Activated CD4-positive, alpha-beta T cell treated with anti-CD3 and anti-CD28 coated beads, Interleukin-2, amount 50 U/mL, for 1 hour (primary cell): Measurements from ENCODE around the gene PCED1B.
"Not testable (repeated sequence)": the region's sequence is repeated elsewhere in the genome, so short reads cannot be mapped to it uniquely, and the experiment has no call there.

Source experiments
- DNase-seq: peaks from one replicate; pipeline ENCODE4 v3.0.0-alpha.2; 2020

PCED1B gene

DNA sequence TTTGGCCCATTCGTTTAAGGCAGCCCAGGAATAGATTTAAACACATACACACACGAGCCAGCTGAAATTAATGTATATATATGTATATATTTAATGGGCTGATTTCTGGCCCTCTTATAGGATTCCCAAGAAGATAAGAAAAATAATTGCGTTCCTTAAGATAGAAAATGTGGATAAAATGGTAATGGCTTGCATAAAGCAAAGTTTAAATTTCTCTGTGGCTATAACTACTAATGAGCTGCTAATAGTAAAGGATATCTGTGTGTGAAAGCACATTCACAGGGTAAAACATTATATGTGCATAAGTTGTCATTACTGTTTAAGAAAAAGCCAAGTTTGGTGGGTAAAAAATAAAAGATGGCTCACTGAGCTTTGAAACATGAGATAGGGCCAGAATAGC is 134.0 kb downstream of the PCED1B start:
- DNase-seq: no peak

DNA sequence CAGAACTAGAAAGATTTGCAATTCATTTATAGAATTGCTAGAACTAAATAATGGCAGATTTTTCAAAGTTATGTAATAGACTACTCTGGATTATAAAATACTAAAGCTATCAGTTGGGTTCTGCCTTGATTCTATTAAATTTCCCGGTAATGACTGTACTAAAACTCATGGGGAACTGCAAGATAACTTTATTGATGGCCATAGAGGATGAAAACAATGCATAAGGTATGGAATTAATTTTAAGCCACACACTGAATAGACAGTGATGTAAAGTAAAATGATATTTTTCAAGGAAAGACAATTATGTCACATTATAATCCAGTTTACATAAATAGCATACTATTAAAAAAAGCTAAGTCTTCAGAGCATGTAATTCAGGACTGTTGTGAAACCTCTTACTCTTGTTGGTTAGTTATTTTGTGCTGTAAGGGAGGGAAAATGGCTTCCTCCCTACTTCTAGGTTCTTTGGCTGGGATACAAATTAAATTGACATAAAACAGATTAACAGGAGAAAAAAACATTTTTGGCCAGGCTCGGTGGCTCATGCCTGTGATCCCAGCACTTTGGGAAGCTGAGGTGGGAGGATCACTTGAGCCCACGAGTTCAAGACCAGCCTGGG is 134.7 kb downstream of the PCED1B start:
- DNase-seq: no peak

DNA sequence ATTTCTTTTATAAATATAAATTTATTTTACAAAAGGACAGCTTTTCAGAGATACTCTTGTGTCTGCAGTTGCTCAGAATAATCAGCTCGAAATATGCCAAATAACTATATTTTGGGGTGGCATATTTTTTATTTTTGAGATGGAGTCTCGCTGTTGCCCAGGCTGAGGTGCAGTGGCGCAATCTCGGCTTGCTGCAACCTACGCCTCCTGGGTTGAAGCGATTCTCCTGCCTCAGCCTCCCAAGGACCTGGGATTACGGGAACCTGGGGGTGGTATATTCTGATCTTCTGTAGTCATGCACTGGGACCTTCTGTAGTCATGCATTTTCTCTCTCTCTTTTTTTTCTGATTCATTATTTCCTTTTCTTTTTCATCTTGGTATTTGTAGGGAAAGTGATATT is 135.3 kb downstream of the PCED1B start:
- DNase-seq: no peak

DNA sequence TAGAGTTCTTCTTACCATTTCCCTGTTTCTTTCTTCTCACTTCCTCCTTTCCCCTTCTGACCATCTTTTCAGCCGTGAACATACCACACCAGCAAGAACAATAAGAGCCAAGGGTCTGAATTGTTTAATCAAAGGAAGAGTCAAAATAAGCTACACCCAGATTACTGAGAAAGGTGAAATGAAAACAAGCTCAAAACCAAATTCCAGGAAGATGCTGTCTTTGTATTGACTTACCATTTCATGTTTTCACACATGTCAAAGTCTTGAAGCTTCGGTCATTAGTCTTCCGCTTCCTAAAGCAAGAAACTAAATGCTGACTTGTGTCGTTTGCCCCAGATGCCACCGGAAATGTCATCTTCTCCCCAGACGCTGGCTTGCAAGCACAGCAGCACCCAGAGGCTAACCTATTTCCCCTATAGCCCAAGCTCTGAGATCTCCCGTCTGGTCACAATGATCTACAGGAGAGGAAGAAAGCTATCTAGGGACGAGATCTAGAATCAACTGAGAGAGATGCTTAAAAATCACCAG is 136.8 kb downstream of the PCED1B start:
- peak; percentile 58 for DNase-seq

DNA sequence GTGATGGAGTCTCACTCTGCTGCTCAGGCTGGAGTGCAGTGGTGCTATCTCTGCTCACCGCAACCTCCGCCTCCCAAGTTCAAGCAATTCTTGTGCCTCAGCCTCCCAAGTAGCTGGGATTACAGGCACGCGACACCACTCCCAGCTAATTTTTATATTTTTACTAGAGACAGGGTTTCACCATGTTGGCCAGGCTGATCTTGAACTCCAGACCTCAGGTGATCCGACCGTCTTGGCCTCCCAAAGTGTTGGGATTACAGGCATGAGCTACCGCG is 138.1 kb downstream of the PCED1B start:
- DNase-seq: not testable (repeated sequence)

DNA sequence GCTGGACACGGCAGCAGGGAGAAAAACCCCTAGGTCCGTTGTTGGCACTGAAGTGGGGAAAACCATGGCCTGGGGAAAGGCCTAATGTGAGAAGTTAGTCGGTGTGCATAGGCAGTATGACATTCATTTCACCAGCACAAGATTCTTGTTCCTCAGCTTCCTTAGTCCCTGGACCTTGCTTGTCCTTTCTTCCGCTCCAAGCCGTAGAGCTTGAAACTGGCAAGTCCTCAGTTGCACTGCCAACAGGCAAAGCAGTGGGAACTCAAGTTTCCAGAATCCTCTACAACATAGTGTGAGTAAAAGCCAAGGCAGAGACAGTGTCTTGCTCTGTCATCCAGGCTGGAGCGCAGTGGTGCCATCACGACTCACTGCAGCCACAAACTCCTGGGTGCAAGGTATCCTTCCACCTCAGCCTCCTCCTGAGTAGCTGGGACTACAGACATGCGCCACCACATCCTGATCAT is 138.8 kb downstream of the PCED1B start:
- DNase-seq: peak; percentile 43

DNA sequence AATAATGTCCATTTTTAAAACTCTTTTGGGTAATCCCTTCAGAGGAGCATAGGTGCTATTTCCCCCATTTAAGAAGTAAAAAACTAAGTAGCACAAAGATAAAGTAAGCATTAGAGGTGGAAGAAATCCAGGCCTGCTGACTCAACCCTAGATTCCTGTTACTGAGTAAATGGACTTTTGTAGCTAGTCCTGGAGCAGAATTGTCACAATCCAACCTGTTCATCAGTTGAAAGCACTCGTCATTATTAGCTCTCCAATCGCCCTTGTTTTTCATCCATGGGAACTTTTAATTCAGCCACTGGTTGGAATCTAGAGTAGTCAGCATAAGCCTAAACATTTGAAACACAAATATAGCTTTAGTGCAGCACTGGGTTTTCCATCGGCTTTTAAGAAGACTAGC is 139.8 kb downstream of the PCED1B start:
- no peak for DNase-seq

DNA sequence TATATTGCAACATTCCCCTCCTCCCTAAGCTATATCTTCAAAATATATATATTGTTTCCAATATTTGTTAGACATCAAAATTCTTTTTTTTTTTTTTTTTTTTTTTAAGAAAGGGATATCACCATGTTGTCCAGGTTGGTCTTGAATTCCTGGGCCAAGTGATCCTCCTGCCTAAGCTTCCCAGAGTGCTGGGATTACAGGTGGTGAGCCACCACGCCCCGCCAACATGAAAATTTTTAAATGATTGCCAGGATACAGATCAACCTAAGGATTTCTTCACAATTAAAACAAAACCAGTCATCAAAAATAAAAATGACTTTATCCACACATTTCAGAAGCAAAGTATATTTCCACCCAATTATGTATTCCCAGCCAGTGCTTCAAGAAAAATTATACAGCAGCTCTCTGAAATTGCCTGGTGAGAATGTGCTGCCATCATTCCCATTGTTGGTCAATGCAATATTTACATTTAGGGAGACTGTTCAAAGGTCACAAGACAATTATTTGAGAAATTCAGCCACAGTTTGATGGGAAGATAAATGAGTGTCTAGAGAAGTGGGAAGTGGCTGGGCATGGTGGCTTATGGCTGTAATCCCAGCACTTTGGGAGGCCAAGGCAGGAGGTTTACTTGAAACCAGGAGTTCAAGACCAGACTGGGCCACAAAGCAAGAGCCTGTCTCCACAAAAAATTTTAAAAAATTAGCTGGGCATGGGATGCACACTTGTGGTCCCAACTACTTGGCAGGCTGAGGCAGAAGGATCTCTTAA is 142.0 kb downstream of the PCED1B start:
- DNase-seq: no peak

DNA sequence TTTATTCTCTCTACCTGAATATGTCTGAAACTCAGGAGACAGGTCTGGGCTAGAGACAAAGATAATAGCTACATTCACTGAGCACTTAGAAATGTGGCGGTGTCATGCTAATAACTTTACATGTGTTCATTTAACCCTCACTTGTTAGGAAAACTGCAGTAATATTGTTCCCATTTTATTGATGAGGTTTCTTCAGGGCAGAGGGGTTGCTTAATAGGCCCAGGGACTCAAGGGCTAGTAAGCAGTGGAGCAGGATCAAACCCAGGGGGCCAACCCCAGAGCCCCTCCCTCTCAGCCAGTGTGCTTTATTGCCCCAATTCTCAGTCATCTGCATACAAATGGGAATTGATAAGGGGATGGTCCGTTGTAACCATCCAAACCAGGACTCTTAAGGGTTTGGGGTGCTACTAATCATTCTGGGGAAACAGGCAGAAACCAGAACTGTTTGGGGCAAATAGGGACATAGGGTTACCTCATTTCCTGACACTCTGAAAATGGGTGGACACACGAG is 143.2 kb downstream of the PCED1B start:
- DNase-seq: no peak

DNA sequence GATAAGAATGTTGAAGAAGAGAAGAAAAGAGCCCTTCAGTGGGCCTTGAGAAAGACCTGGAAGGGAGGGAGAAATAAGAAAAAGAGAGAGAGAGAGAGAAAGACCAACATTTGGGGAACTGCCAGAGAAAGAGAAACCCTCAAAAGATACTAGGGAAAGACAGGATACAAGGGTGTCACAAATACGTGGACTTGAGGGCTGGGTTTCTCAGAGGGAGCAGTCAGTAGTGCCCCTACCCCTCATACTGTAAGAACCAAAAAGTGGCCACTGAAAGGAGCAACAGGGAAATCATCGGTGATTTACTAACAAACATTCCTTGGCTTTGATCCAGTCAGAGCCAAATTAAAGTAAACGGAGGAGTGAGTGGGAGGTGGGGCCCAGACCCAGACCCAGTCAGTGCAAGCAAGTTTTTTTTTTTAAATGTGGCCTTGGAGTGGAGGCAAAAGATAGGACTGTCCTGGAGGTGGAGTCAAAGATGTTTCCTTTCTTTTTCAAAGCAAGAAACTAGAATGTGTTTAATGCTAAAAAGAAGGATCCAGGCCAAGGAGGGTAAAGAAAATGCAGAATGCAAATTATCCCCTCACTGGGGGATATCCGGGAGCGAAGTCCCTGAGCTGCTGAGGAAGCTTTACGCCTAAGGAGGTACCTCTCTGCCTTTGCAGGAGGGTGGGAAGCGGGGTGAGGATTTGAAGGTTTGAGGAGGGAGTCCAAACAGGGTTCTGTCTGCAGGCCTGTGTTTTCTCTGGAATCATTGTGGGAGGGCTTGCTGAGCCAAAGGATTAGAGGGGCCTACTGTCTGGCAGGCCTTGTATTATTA is 143.8 kb downstream of the PCED1B start:
- DNase-seq: no peak

DNA sequence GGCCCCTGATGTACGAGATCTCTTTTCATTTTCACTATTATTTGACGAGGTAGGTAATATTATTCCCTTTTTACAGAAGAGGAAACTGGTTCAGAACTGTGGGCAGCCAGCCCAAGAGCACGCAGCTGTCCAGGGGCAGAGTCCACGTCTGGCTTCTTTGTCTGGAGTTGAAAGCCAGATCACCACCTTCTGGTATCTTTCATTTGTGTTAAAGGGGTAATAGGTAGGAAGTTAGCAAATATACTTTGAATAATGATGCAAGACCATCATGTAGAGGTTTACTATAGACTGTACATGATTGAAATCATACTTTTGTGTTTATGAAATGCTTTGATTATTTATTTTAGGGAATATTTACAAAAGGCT is 144.4 kb downstream of the PCED1B start:
- no peak for DNase-seq

DNA sequence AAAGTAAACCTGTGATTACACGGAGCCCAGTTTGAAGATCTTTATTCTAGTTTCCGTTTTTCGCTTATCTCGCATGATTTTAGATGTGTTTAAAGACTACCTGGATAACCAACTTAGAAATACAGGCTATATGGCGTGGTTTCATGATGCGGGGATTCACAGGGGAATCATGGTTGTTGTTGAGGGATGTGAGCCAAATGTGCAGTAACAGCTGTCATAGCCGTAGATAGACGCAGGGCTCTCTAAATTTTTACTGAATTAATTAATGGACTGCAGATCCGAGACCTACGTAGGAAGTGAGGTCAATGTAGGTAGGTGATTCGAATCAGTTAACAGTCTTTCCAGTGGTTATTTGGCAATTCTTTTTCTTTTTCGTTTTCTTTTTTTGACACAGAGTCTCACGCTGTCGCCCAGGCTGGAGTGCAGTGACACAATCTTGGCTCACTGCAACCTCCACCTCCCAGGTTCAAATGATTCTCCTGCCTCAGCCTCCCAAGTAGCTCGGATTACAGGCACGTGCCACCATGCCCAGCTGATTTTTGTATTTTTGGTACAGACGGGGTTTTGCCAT is 145.2 kb downstream of the PCED1B start:
- no peak for DNase-seq

DNA sequence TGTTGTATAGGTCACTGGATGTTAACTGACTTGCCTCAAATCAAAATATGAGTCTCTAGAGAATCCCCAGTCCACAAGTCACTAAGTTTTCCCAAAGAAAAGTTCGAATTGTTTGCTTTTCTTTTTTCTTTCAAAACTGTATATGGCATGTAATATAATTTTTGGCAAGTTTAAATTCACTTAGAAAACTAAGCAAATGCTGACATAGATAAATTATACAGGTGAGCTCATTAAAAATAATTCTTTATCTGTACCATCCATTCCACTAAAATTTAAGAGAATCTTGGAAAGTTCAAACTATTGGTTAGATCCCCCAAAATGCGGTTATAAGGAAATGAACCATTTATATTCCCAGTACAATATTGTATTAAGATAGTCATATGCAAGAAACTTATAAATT is 145.9 kb downstream of the PCED1B start:
- no peak for DNase-seq

DNA sequence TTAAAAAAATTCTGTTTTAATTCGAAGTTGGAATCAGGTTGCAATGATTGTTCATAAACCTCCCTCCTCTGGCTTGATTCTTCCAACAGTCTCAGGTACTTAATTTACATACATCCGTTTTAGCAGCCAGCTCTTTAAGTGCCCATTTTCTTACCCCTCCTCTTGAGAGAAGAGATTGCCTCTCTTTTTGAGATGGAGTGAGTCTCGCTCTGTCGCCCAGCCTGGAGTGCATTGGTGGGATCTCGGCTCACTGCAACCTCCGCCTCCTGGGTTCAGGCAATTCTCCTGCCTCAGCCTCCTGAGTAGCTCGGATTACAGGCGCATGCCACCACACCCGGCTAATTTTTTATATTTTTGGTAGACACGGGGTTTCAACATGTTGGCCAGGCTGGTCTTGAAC is 146.8 kb downstream of the PCED1B start:
- DNase-seq: no peak

DNA sequence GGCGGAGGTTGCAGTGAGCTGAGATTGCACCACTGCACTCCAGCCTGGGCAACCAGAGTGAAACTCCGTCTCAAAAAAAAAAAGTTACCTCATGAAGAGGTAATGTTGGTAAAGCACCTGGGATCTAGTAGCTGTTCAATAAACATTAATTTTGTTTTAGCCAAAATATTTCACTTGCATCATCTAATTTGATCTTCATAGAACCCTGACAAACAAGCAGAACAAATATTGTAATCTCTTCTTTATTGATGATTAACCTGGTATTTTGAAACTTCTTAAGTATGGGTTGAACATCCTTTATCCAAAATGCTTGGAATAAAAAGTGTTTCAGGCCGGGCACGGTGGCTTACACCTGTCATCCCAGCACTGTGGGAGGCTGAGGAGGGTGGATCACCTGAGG is 149.4 kb downstream of the PCED1B start:
- DNase-seq: no peak

DNA sequence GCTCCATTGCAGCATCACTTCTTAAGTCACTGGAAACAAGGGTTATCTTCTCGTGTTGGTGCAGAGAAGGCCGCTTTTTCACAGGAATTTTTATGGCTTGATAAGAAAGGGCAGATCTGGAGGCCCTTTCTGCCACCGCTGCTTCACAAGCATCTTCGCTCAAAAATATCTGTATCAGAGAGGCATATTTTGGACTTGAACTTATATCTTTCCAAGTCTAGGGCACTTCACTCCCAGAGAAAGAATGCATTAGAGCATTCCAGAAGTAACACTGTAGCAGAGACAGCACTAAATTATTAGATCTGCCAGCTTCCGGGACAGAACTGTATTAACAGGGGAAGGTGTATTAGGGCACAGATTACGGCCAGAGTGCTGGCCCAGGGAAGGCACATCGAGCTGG is 152.0 kb downstream of the PCED1B start:
- no peak for DNase-seq

DNA sequence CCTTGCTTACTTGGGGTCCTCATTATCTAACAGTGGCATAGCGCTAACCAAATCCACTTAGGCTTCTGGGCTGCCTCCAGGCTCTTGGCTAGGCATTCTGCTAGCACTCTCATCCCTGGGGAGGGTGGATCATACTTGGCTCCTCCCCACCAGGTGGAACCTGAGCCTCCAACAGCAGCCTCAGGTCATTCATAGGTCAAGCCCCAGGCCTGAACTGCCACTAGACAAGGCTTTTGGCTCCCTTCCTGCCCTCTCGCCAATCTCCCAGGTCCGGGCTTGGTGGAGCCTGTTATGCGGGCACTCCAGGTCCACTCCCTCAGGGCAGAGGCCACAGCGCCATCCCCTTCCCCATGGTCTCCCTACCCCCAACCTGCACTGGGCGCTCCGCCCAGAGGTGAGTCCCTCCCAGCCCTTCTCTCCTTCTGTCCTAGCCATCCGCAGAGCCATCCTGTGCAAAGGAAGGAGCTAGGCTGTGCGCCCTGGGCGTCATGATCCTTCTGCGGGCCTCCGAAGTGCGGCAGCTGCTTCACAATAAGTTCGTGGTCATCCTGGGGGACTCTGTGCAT is 155.2 kb downstream of the PCED1B start:
- DNase-seq: no peak

DNA sequence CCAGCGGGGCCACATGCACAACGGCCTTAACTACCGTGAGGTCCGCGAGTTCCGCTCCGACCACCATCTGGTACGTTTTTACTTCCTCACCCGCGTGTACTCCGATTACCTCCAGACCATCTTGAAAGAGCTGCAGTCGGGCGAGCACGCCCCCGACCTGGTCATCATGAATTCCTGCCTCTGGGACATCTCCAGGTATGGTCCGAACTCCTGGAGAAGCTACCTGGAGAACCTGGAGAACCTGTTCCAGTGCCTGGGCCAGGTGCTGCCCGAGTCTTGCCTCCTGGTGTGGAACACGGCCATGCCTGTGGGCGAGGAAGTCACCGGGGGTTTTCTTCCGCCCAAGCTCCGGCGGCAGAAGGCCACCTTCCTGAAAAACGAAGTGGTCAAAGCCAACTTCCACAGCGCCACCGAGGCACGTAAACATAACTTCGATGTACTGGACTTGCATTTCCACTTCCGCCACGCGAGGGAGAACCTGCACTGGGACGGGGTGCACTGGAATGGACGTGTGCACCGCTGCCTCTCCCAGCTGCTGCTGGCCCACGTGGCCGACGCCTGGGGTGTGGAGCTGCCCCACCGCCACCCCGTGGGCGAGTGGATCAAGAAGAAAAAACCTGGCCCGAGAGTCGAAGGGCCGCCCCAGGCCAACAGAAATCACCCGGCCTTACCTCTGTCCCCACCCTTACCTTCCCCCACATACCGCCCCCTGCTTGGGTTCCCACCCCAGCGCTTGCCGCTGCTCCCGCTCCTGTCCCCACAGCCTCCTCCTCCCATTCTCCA is 156.0 kb downstream of the PCED1B start:
- no peak for DNase-seq

DNA sequence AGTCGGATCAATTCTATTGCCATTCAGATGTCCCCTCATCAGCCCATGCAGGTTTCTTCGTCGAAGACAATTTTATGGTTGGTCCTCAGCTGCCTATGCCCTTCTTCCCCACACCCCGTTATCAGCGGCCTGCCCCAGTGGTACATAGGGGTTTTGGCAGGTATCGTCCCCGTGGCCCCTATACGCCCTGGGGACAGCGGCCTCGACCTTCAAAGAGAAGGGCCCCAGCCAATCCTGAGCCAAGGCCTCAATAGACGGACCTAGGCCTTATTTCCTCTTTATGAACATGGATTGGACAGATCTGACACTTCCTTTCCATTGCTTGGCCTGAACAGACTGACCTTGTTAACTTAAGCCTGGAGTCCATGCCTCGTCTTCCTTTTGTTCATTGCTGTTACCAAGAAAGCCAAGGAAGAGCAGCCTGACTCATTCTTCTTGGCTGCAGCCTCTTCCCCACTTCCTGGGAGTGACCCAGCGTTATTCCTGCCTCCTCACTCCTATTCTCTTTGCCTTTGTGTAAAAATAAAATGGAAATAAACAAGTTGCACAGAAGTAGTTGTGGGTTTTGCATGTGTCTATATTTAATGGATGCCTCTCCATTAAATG is 156.8 kb downstream of the PCED1B start:
- no peak for DNase-seq

DNA sequence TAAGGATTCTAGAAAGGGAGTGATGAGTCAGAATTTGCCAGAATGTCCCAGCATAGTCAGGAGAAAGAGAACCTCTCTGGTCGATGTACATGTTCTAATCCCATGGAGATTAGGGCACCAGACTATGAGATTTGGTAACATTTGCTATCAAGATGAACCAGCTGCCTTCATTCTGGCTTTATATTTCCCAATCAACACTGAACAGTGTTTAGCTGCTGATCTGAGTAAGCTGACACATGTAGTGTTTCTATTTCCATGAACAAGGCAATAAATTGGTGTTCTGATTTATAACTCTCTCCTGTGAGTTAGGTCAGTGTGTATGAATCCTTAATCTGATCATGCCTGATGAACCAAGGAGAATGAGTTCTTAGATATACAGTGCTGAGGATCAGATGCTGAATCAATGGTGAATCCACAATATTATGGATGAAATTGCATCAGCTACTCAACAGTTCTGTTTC is 158.4 kb downstream of the PCED1B start:
- no peak for DNase-seq

DNA sequence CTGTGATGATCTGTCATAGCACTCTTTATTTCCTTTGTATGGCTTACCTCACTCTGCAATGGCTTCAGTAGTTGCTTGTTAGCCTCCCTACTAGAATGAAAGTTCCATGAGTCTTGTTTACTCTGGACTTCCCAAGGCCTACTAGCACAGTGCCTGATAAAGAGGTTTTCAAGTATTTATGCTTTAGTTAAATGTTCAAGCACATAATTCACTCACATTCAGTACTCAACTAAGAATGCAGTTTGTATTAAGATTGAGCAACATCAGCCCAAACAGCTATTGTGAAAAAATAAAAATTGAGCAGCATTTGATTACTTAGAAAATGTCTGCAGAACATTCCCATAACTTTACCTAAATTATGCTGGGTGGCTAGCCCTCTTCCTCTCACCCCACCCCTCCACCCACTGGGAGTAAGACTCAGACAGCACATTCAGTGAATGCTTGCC is 159.3 kb downstream of the PCED1B start:
- DNase-seq: no peak

DNA sequence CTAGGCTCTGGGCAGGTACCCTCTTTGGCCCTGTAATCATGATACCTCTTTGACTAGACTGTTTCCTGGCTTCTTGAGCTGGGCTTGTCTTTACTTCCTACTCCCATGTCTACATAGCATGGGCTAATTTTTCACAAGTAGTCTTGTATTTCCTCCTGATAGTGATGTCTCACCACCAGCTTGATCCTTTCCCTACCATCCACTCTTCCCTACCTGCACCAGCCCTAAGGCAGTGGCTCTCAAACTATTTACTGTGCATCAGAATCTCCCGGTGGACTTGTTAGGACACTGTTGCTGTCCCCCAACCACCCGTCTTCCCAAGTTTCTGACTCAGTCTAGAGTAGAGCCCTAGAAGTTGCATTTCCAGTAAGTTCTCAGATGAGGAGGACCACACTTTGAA is 163.0 kb downstream of the PCED1B start:
- no peak for DNase-seq
